GM13977 (cell line): ENCODE results near the gene GADD45B.

Experiments
- DNase-seq: peaks from one replicate; pipeline ENCODE4 v3.0.0; 2012; ENCODE audit warnings: low spot score
- in situ Hi-C: fragments of 300-500 bp; cut with MboI; formaldehyde crosslinking; loops from one replicate; pipeline ENCODE4 v1.12.0; 2022; ENCODE audit warnings: low sequenced_read_pairs, low pct_unique_long_range_greater_than_20kb, mixed read lengths, inconsistent platforms; ENCODE audit not compliant: unreplicated experiment
- TF ChIP-seq, protein P1 (sequence below): IDR thresholded peaks from 2 replicates; pipeline ENCODE4 v1.5.1; 2012; ENCODE audit warnings: mild to moderate bottlenecking, control low read depth; ENCODE audit not compliant: insufficient read depth; ENCODE audit errors: extremely low read depth, missing control alignments

Gene GADD45B

DNA sequence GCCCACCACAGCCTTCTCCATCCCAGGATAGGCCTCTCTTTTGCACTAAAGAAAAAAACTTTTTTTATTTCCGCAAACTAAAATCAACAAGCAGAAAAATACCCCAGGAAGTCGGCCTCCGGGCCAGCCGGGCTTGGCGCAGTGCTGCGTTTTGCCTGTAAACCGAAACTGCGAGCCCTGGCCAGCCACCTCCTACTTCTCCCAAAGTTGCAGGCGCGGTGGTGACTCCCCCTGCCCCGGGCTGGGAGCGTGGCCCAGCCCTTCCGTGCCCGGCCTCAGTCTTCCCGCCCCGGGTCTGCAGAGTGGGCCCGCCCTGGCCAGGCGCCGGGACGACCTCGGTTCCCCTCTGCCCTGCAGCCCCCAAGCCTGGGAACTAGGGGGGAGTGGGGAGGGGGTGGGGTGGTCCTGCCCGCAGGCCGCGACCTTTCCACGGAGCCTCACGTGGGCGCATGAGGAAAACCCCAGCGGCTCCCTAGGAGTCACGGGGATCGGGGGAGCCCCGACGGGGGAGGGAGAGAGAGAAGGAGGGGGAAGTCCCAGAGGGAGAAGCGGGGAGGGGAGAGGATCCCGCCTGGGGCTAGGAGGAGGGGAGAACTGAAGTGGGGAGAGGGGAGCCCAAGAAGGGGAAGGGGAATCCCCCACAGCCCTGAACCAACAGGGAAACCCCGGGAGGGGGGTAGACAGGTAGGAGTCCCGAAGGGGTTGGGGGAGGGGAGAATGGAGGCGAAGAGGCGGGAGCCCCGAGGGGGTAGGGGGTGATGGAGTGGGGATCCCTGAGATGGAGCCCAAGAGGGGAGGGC is 3.0 kb downstream of the GADD45B start:
- in situ Hi-C loops: no loop called here
- TF ChIP-seq, protein P1, sequence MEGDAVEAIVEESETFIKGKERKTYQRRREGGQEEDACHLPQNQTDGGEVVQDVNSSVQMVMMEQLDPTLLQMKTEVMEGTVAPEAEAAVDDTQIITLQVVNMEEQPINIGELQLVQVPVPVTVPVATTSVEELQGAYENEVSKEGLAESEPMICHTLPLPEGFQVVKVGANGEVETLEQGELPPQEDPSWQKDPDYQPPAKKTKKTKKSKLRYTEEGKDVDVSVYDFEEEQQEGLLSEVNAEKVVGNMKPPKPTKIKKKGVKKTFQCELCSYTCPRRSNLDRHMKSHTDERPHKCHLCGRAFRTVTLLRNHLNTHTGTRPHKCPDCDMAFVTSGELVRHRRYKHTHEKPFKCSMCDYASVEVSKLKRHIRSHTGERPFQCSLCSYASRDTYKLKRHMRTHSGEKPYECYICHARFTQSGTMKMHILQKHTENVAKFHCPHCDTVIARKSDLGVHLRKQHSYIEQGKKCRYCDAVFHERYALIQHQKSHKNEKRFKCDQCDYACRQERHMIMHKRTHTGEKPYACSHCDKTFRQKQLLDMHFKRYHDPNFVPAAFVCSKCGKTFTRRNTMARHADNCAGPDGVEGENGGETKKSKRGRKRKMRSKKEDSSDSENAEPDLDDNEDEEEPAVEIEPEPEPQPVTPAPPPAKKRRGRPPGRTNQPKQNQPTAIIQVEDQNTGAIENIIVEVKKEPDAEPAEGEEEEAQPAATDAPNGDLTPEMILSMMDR: no peak
- DNase-seq: peak; percentile 70

DNA sequence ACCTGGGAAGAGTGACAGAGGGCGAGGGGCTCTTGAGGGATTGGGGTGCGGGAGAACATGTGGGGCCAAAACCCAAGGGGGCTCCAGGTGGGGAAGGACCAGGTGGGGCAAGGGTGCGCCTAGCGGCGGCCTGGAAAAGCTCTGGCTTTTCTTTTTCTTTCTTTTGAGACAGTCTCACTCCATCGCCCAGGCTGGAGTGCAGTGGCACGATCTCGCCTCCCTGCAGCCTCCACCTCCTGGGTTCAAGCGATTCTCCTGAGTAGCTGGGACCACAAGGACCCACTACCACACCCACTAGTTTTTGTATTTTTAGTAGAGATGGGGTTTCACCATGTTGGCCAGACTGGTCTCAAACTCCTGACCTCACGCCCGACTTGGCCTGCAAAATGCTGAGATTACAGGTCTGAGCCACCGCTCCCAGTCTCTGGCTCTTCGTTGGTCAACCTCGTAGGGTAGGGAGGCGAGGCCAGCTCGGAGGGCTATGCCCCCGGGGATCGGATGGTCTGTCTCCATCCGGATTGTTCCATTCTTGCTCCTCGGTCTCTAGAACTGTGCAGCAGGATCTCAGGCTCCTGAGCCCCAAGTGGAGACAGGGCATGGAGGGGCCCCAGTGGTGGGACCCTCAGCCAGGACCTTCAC is 3.7 kb downstream of the GADD45B start:
- TF ChIP-seq, protein P1: peak; percentile 42
- DNase-seq: no peak
- in situ Hi-C loops: no loop called here

DNA sequence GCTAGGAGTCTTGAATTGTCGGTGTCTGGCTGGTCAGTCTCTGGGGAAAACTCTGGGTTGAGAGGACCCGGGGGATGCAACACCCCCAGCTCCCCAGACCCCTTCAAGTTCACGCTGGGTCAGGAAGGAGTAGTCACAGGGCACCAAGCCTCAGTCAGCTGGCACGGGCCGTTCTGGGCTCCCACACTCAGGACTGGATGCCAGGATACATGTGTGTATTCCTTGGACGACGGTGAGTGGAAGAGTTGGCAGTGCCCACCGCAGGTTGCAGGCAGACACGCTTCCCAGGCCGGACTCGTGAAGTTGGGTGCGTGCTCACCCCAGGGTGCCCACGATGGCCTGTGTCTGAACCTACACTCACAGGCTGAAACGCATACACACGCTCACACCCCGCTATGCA is 5.5 kb downstream of the GADD45B start:
- DNase-seq: no peak
- in situ Hi-C loops: no loop called here
- TF ChIP-seq, protein P1: no peak

DNA sequence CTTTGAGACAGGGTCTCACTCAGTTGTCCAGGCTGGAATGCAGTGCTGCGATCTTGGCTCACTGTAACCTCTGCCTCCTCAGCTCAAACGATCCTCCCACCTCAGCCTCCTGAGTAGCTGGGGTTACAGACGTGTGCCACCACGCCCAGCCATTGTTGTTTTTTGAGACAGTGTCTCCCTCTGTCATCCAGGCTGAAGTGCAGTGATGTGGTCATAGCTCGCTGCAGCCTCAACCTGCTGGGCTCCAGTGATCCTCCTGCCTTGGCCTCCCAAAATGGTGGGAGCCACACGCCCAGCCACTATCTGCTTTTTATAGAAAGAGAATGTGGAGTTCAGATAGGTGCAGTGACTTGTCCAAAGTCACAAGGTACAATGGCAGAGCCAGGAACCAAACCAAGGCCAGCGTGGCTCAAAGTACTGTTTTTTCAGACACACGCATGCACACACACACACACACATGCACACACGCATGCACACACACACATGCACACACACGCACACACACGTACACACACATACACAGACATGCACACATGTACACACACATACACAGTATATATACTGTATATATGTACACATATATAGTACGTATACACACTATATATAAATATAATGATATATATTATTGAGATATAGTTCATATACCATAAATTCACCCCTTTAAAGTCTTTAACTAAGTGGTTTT is 6.6 kb downstream of the GADD45B start:
- in situ Hi-C loops: no loop called here
- TF ChIP-seq, protein P1: no peak
- no peak for DNase-seq

DNA sequence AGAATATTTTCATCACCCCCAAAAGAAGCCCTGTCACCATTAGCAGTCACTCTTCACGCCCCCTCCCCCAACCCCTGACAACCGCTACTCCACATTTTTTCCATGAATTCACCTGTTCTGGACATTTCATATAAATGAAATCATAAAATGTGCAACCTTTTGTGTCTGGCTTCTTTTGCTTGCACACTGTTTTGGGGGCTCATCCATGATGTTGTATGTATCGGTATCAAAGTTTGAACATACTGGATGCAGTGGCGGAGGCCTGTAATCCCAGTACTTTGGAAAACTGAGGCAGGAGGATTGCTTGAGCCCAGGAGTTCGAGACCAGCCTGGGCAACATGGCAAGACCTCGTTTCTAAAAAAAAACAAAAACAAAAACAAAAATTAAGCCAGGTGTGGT is 7.2 kb downstream of the GADD45B start:
- no peak for DNase-seq
- TF ChIP-seq, protein P1: no peak
- in situ Hi-C loops: no loop called here

DNA sequence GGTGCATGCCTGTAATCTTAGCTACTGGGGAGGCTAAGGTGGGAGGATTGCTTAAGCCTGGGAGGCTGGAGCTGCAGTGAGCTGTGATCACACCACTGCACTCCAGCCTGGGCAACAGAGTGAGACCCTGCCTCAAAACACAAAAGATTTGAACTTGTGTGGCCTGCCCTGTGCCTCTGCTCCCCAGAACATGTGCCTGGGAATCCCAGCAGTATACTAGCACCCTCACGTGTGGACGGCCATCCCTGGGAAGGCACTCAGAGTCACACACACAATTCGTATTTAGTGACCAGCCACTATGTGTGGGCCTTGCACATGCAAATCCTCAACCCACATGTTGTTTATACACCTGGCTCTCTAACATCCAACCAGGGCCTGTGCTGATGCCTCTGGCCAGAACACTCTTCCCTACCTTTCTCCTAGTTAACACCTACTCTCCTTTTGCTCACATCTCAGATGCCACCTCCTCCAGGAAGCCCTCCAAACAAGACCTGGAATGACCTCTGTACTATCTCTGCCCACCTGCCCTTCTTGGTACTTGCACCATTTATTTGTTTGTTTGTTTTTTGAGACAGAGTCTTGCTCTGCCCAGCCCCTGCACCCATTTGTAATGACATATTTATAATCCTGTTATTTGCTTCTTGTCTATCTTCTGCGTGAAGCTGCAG is 7.7 kb downstream of the GADD45B start:
- TF ChIP-seq, protein P1: no peak
- no peak for DNase-seq
- in situ Hi-C loops: no loop called here
